CD4-positive, alpha-beta T cell treated with Interleukin-4 for 1 hour (primary cell): ENCODE measurements around the gene ALKBH1.
"Not testable (repeated sequence)": the region's sequence is repeated elsewhere in the genome, so short reads cannot be mapped to it uniquely, and the experiment has no call there.

Experiments used
- DNase-seq, 2 donors: peaks; one replicate each; pipeline ENCODE4 v3.0.0-alpha.2; 2020 to 2022

Gene ALKBH1

GRCh38 chr14:77667331-77667730 lies 40.5 kb downstream of the ALKBH1 start:
- no peak for DNase-seq

- no peak for DNase-seq
Measured at GRCh38 chr14:77663293-77663692, 44.5 kb downstream of the ALKBH1 start.

- DNase-seq = not testable (repeated sequence)
Measured at GRCh38 chr14:77661562-77661961, 46.3 kb downstream of the ALKBH1 start.

GRCh38 chr14:77660754-77661153 lies 47.1 kb downstream of the ALKBH1 start:
- no peak for DNase-seq

- DNase-seq = peak in 1 of 2 donors; percentile 5
Measured at GRCh38 chr14:77659831-77660230, 48.0 kb downstream of the ALKBH1 start.

GRCh38 chr14:77657280-77657679 lies 50.5 kb downstream of the ALKBH1 start:
- DNase-seq = peak in 1 of 2 donors; percentile 12

GRCh38 chr14:77654001-77654441 lies 53.8 kb downstream of the ALKBH1 start:
- no peak for DNase-seq

GRCh38 chr14:77649326-77649725 lies 58.5 kb downstream of the ALKBH1 start:
- DNase-seq = no peak

GRCh38 chr14:77648520-77649200 lies 59.2 kb downstream of the ALKBH1 start:
- no peak for DNase-seq

- no peak for DNase-seq
Measured at GRCh38 chr14:77647853-77648252, 60.0 kb downstream of the ALKBH1 start.

- DNase-seq = no peak
Measured at GRCh38 chr14:77646907-77647306, 60.9 kb downstream of the ALKBH1 start.

- no peak for DNase-seq
Measured at GRCh38 chr14:77645520-77646230, 62.1 kb downstream of the ALKBH1 start.

- DNase-seq = no peak
Measured at GRCh38 chr14:77642407-77642806, 65.4 kb downstream of the ALKBH1 start.

- DNase-seq = peak; percentile 65 to 71
Measured at GRCh38 chr14:77641534-77642341, 66.1 kb downstream of the ALKBH1 start.

- peak in 1 of 2 donors; percentile 14 for DNase-seq
Measured at GRCh38 chr14:77640756-77641533, 66.9 kb downstream of the ALKBH1 start.

GRCh38 chr14:77638771-77639171 lies 69.1 kb downstream of the ALKBH1 start:
- no peak for DNase-seq

GRCh38 chr14:77635869-77636268 lies 72.0 kb downstream of the ALKBH1 start:
- not testable (repeated sequence) for DNase-seq

GRCh38 chr14:77635466-77635865 lies 72.4 kb downstream of the ALKBH1 start:
- DNase-seq = not testable (repeated sequence)

- no peak for DNase-seq
Measured at GRCh38 chr14:77630111-77630510, 77.7 kb downstream of the ALKBH1 start.

GRCh38 chr14:77625360-77625759 lies 82.5 kb downstream of the ALKBH1 start:
- DNase-seq = no peak

- DNase-seq = no peak
Measured at GRCh38 chr14:77623201-77623600, 84.6 kb downstream of the ALKBH1 start.
